HEK293 (cell line): ENCODE data around the gene DMC1.

Experiments used
- CTCF ChIA-PET: fragments of 350-600 bp; formaldehyde crosslinking; extraction: SDS; loops from one replicate; lab custom pipeline; 2021; ENCODE audit warnings: antibody characterized with exemption; lab: Yijun Ruan, JAX
- POLR2A ChIA-PET: fragments of 300-600 bp; formaldehyde crosslinking; extraction: SDS; loops from one replicate; lab custom pipeline; 2020; ENCODE audit warnings: antibody characterized with exemption, inconsistent platforms; lab: Yijun Ruan, JAX
- H3K27ac ChIP-seq: fragments of 200-500 bp; sonication (Bioruptor generic); 2 replicates; pipeline ENCODE4 v1.5.1; 2014; ENCODE audit warnings: low read depth, low read length, control low read depth, inconsistent platforms; ENCODE audit errors: extremely low read depth
- H3K36me3 ChIP-seq, 2 experiments: fragments of 200-500 bp in 1 of 2; sonication (Bioruptor generic) in 1 of 2; 1 replicate in 1 of 2; 2 replicates in 1 of 2; pipeline ENCODE4 v1.5.1; 2014 to 2017; ENCODE audit warnings: inconsistent platforms in 2 of 2, low read length in 2 of 2; ENCODE audit not compliant: control insufficient read depth in 2 of 2, insufficient read depth in 1 of 2
- H3K4me1 ChIP-seq: fragments of 200-500 bp; sonication (Bioruptor generic); 2 replicates; pipeline ENCODE4 v1.5.1; 2014; ENCODE audit warnings: mild to moderate bottlenecking, low read length, inconsistent platforms; ENCODE audit not compliant: control insufficient read depth, insufficient read depth
- H3K4me3 ChIP-seq: 2 replicates; pipeline ENCODE4 v1.5.1; 2011; ENCODE audit warnings: low read depth, mild to moderate bottlenecking, control low read depth, low read length, moderate library complexity
- H3K9me3 ChIP-seq: fragments of 200-500 bp; sonication (Bioruptor generic); 2 replicates; pipeline ENCODE4 v1.5.1; 2014; ENCODE audit warnings: low read depth, low read length, inconsistent platforms; ENCODE audit not compliant: control insufficient read depth, insufficient read depth
- EGR2 ChIP-seq: fragments of 450-650 bp; formaldehyde crosslinking; IDR thresholded peaks from 2 replicates; pipeline ENCODE4 v1.5.1; 2016; ENCODE audit warnings: low read depth, missing biosample characterization, missing genetic modification characterization
- HOXD13 ChIP-seq: sonication (generic); formaldehyde crosslinking; IDR thresholded peaks from 2 replicates; pipeline ENCODE4 v1.8.0; 2022; ENCODE audit warnings: missing genetic modification reagents, borderline replicate concordance
- REST ChIP-seq: fragments of 450-650 bp; formaldehyde crosslinking; IDR thresholded peaks from 2 replicates; pipeline ENCODE4 v1.5.1; 2016; ENCODE audit warnings: missing biosample characterization, missing genetic modification characterization
- SCRT1 ChIP-seq: fragments of 450-650 bp; formaldehyde crosslinking; IDR thresholded peaks from 2 replicates; pipeline ENCODE4 v1.5.1; 2016; ENCODE audit warnings: missing biosample characterization, missing genetic modification characterization, borderline replicate concordance
- ZFP69B ChIP-seq: fragments of 450-650 bp; formaldehyde crosslinking; IDR thresholded peaks from 2 replicates; pipeline ENCODE4 v1.5.1; 2016; ENCODE audit warnings: missing biosample characterization, missing genetic modification characterization
- ZNF112 ChIP-seq: fragments of 450-650 bp; formaldehyde crosslinking; IDR thresholded peaks from 2 replicates; pipeline ENCODE4 v1.5.0; 2017; ENCODE audit warnings: missing biosample characterization, missing genetic modification characterization
- ZNF140 ChIP-seq: fragments of 450-650 bp; formaldehyde crosslinking; IDR thresholded peaks from 2 replicates; pipeline ENCODE4 v1.5.1; 2016; ENCODE audit warnings: missing biosample characterization, missing genetic modification characterization
- ZNF16 ChIP-seq: fragments of 450-650 bp; formaldehyde crosslinking; IDR thresholded peaks from 2 replicates; pipeline ENCODE4 v1.5.1; 2016; ENCODE audit warnings: low read depth, missing biosample characterization, missing genetic modification characterization
- ZNF175 ChIP-seq: fragments of 450-650 bp; formaldehyde crosslinking; IDR thresholded peaks from 2 replicates; pipeline ENCODE4 v1.5.1; 2016; ENCODE audit warnings: missing biosample characterization, missing genetic modification characterization
- ZNF19 ChIP-seq: fragments of 450-650 bp; formaldehyde crosslinking; IDR thresholded peaks from 2 replicates; pipeline ENCODE4; 2016; ENCODE audit warnings: missing biosample characterization, missing genetic modification characterization, low read depth
- ZNF362 ChIP-seq: fragments of 450-650 bp; formaldehyde crosslinking; IDR thresholded peaks from 2 replicates; pipeline ENCODE4 v1.5.1; 2016; ENCODE audit warnings: missing biosample characterization, missing genetic modification characterization
- ZNF404 ChIP-seq: fragments of 450-650 bp; formaldehyde crosslinking; IDR thresholded peaks from 2 replicates; pipeline ENCODE4 v1.5.1; 2017; ENCODE audit warnings: missing biosample characterization, missing genetic modification characterization
- ZNF521 ChIP-seq: fragments of 450-650 bp; formaldehyde crosslinking; IDR thresholded peaks from 2 replicates; pipeline ENCODE4 v1.5.1; 2017; ENCODE audit warnings: missing biosample characterization, mild to moderate bottlenecking, missing genetic modification characterization
- ZNF555 ChIP-seq: fragments of 450-650 bp; formaldehyde crosslinking; conservative IDR thresholded peaks from 2 replicates; pipeline ENCODE4 v1.5.1; 2017; ENCODE audit warnings: missing biosample characterization, mild to moderate bottlenecking, missing genetic modification characterization, inconsistent platforms
- ZNF571 ChIP-seq: fragments of 450-650 bp; formaldehyde crosslinking; IDR thresholded peaks from 2 replicates; pipeline ENCODE4 v1.5.0; 2017; ENCODE audit warnings: missing biosample characterization, missing genetic modification characterization
- ZNF610 ChIP-seq: fragments of 450-650 bp; formaldehyde crosslinking; IDR thresholded peaks from 2 replicates; pipeline ENCODE4 v1.5.1; 2016; ENCODE audit warnings: missing biosample characterization, missing genetic modification characterization, borderline replicate concordance
- ZNF677 ChIP-seq: fragments of 450-650 bp; IDR thresholded peaks from 2 replicates; pipeline ENCODE4 v1.5.0; 2018; ENCODE audit warnings: missing biosample characterization, mild to moderate bottlenecking, missing genetic modification characterization, moderate library complexity
- ZNF692 ChIP-seq: fragments of 450-650 bp; formaldehyde crosslinking; IDR thresholded peaks from 2 replicates; pipeline ENCODE4 v1.5.1; 2016; ENCODE audit warnings: missing biosample characterization, missing genetic modification characterization

DMC1 gene

GRCh38 chr22:38504731-38505540, 65.0 kb downstream of the DMC1 start (continued):
- TF ChIP-seq ZNF610 (no peak), ZNF404 (tag by site-specific recombination) (no peak), SCRT1 (no peak), ZNF555 (tag by site-specific recombination) (no peak), REST (tag by site-specific recombination) (no peak), ZNF692 (tag by site-specific recombination) (peak; percentile 42; the same call in 1 of the 2 replicates), ZNF175 (tag by site-specific recombination) (no peak), HOXD13 (CRISPR knock-in tag) (no peak), ZNF112 (tag by site-specific recombination) (no peak), ZNF19 (tag by site-specific recombination) (no peak), ZNF16 (tag by site-specific recombination) (no peak), ZNF571 (tag by site-specific recombination) (no peak), ZNF677 (tag by site-specific recombination) (no peak), ZFP69B (tag by site-specific recombination) (no peak)
- TF ChIP-seq, all 188 proteins: peak for 37

DNA sequence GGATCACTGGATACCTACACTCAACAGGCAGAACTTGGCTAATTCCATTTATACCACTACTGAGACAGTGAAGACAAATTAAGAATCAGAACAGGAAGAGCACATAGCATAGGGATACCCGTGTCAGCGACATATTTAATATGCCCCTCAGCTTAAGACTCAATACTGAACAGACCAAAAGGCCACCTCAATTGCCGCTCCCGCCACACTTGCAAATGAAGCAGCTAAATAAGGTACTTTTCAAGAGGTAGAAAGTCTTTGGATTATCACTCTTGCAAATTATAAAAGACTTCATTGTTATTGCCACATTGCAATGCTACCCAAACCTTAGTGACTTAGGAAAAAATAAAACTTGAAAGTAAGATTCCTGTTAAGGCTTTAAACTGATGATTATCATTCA, 67.0 kb downstream of the DMC1 start:
- CTCF ChIA-PET, result interaction anchor here (0.5 to 1.8 kb wide), 5 partner anchors 70 to 541 kb away, joined by 3 to 10 read pairs (median 3); no protein-coding TSS in a partner anchor
- H3K4me1 ChIP-seq, result 0 out of 2 replicates have a peak, but pooled peaks cover 5% of the 10 kb centered on the region
- peak overlapping the region; percentile 1; the same call in 1 of the 2 replicates for H3K27ac ChIP-seq
- TF ChIP-seq EGR2 (tag by site-specific recombination), result no peak
- no peak for TF ChIP-seq ZNF140 (tag by site-specific recombination)
- no peak for TF ChIP-seq ZNF521 (tag by site-specific recombination)
- TF ChIP-seq SCRT1, result 0 out of 2 replicates have a peak, but pooled peaks have one; percentile 40
- no peak for TF ChIP-seq ZNF362 (tag by site-specific recombination)
- POLR2A ChIA-PET, result interaction anchor here (0.7 to 2.8 kb wide), 8 partner anchors 12 to 446 kb away, joined by 3 to 19 read pairs (median 4); partner anchors contain the start of gene PICK1
- no peaks in the 10 kb centered on the region for H3K9me3 ChIP-seq
- H3K4me3 ChIP-seq, result peak overlapping the region; percentile 79
- peaks cover 52 to 71% of the 10 kb centered on the region in 2 experiments for H3K36me3 ChIP-seq
